ENCODE data around the gene TJP3. TPM values are rescaled to one million over a fixed set of nuclear protein-coding genes. Genes with fewer than 3 reads are reported as not detected.

Gene TJP3
- total RNA-seq, 2 donors from 2014 or later, result 0.57 to 2.1 TPM

DNA sequence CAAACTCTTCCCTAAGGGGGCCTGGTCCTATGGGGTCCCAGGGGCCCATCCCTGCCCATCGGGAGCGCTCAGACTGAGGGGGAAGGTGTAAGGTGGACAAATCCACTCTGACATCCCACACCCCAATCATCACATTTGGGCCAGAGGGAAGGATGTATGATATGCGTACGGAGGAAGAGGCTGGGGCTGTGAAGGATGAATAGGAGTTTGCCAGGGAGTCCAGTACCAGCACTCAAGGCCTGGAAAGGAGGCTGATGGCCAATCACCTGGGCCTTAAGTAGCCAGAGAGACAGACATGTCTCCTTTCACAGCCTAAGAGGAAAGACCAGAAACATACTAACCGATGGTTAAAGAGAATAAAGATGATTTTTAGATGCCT lies 14.9 kb downstream of the TJP3 start:
- Mint-ChIP-seq H3K4me3 (no peak overlapping the region), H3K36me3 (no peaks in the 10 kb centered on the region), H3K27me3 (no peaks in the 10 kb centered on the region), H3K4me1 (ENCODE audit: low read depth in 2 of 2) (peaks cover 0 to 6% of the 10 kb centered on the region in 2 donors), H3K9me3 (no peaks in the 10 kb centered on the region), H3K27ac (no peak overlapping the region)
- ATAC-seq (no peak), DNase-seq (ENCODE audit: low spot score) (no peak)

DNA sequence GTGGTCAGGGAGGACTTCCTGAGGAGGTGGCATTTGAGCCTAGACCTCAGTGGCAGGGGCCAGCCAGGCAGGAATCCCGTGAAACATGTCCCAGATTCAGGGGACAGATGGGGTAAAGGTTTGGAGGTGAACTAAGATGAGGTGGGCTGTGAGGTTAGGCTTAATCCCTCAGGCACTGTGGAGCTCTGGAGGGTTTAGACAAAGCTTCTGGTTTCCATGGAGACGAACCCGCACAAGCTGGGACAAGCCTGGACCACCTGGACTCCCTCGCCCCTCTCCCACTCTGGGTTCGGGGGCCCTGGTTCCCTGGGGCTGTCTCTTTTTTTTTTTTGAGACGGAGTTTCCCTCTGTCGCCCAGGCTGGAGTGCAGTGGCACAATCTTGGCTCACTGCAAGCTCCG lies 15.7 kb downstream of the TJP3 start:
- no peaks in the 10 kb centered on the region for H3K36me3 Mint-ChIP-seq
- no peaks in the 10 kb centered on the region for H3K27me3 Mint-ChIP-seq
- DNase-seq (ENCODE audit: low spot score) (peak; percentile 39), ATAC-seq (no peak)
- H3K27ac Mint-ChIP-seq, result no peak overlapping the region
- H3K9me3 Mint-ChIP-seq, result no peaks in the 10 kb centered on the region
- H3K4me3 Mint-ChIP-seq, result no peak overlapping the region
- peaks cover under 1 to 6% of the 10 kb centered on the region in 2 donors for H3K4me1 Mint-ChIP-seq (ENCODE audit: low read depth in 2 of 2)

DNA sequence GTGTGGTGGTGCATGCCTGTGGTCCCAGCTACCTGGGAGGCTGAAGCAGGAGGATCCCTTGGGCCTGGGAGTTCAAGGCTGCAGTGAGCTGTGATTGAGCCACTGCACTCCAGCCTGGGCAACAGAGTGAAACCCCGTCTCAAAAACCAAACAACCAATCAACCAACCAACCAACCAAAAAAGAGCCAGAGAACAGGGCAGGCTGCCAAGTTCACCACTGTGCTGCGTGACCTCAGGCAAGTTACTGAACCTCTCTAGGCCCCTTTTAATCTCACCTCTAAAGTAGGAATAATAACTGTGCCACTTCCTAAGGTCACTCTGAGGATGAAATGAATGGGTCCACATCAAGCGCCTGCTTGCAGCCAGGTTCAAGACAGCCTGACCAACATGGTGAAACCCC lies 16.9 kb downstream of the TJP3 start:
- peak; percentile 35 for DNase-seq (ENCODE audit: low spot score)
- no peaks in the 10 kb centered on the region for H3K9me3 Mint-ChIP-seq
- no peaks in the 10 kb centered on the region for H3K36me3 Mint-ChIP-seq
- no peak overlapping the region for H3K27ac Mint-ChIP-seq
- no peaks in the 10 kb centered on the region for H3K27me3 Mint-ChIP-seq
- no peak overlapping the region for H3K4me3 Mint-ChIP-seq
- H3K4me1 Mint-ChIP-seq (ENCODE audit: low read depth in 2 of 2), result peaks cover 5% of the 10 kb centered on the region in 2 donors
- no peak for ATAC-seq

- ATAC-seq (no peak), DNase-seq (ENCODE audit: low spot score) (peak; percentile 51)
- no peak overlapping the region for H3K4me3 Mint-ChIP-seq
Measured at GRCh38 chr19:3725640-3726310, 17.6 kb downstream of the TJP3 start.

DNA sequence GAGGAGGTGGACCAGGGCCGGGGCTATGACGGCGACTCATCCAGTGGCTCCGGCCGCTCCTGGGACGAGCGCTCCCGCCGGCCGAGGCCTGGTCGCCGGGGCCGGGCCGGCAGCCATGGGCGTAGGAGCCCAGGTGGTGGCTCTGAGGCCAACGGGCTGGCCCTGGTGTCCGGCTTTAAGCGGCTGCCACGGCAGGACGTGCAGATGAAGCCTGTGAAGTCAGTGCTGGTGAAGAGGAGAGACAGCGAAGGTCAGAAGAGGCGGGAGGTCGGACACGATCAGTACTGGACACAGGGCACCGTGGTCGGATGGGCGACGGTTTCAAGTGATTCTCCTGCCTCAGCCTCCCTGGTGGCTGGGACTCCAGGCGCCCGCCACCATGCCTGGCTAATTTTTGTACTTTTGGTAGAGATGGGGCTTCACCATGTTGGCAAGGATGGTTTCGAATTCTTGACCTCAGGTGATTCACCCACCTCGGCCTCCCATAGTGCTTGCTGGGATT lies 22.3 kb downstream of the TJP3 start:
- DNase-seq (ENCODE audit: low spot score) (peak; percentile 50), ATAC-seq (no peak)
- Mint-ChIP-seq H3K36me3 (no peaks in the 10 kb centered on the region), H3K27ac (no peak overlapping the region), H3K4me3 (no peak overlapping the region), H3K4me1 (ENCODE audit: low read depth in 2 of 2) (peaks cover 5 to 6% of the 10 kb centered on the region in 2 donors), H3K9me3 (no peaks in the 10 kb centered on the region), H3K27me3 (no peaks in the 10 kb centered on the region)

More at GRCh38 chr19:3725640-3726310, 17.6 kb downstream of the TJP3 start:
- Mint-ChIP-seq H3K27ac (no peak overlapping the region), H3K27me3 (no peaks in the 10 kb centered on the region), H3K9me3 (no peaks in the 10 kb centered on the region), H3K36me3 (no peaks in the 10 kb centered on the region), H3K4me1 (ENCODE audit: low read depth in 2 of 2) (peaks cover 5 to 6% of the 10 kb centered on the region in 2 donors)

GRCh38 chr19:3732108-3732507 lies 23.9 kb downstream of the TJP3 start:
- no peaks in the 10 kb centered on the region for H3K27me3 Mint-ChIP-seq
- H3K4me1 Mint-ChIP-seq (ENCODE audit: low read depth in 2 of 2), result peaks cover 5 to 6% of the 10 kb centered on the region in 2 donors
- H3K36me3 Mint-ChIP-seq, result no peaks in the 10 kb centered on the region
- no peak overlapping the region for H3K4me3 Mint-ChIP-seq
- H3K27ac Mint-ChIP-seq, result no peak overlapping the region
- ATAC-seq (no peak), DNase-seq (ENCODE audit: low spot score) (no peak)
- H3K9me3 Mint-ChIP-seq, result no peaks in the 10 kb centered on the region

- no peak overlapping the region for H3K27ac Mint-ChIP-seq
- DNase-seq (ENCODE audit: low spot score) (no peak), ATAC-seq (no peak)
- no peaks in the 10 kb centered on the region for H3K27me3 Mint-ChIP-seq
- peaks cover 5 to 6% of the 10 kb centered on the region in 2 donors for H3K4me1 Mint-ChIP-seq (ENCODE audit: low read depth in 2 of 2)
- H3K9me3 Mint-ChIP-seq, result no peaks in the 10 kb centered on the region
- no peaks in the 10 kb centered on the region for H3K36me3 Mint-ChIP-seq
- no peak overlapping the region for H3K4me3 Mint-ChIP-seq
Measured at GRCh38 chr19:3733549-3734309, 25.5 kb downstream of the TJP3 start.

DNA sequence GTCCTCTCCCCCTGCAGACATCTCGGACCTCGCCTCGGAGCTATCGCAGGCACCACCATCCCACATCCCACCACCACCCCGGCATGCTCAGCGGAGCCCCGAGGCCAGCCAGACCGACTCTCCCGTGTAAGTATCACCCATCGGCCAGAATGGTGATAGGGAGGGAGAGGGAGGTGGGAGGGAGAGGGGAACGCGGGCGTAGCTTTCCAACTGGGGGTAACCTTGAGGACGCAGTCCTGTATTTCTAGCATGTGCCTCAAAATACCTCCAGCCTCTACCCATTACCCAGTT lies 26.1 kb downstream of the TJP3 start:
- Mint-ChIP-seq H3K9me3 (no peaks in the 10 kb centered on the region), H3K4me1 (ENCODE audit: low read depth in 2 of 2) (peaks cover 1 to 3% of the 10 kb centered on the region in 2 donors), H3K27me3 (no peaks in the 10 kb centered on the region), H3K27ac (no peak overlapping the region), H3K36me3 (no peaks in the 10 kb centered on the region), H3K4me3 (no peak overlapping the region)
- no peak for DNase-seq (ENCODE audit: low spot score)
- no peak for ATAC-seq

GRCh38 chr19:3736106-3736724 lies 28.0 kb downstream of the TJP3 start:
- Mint-ChIP-seq H3K9me3 (no peaks in the 10 kb centered on the region), H3K27ac (no peak overlapping the region), H3K4me1 (ENCODE audit: low read depth in 2 of 2) (no peaks in the 10 kb centered on the region), H3K4me3 (no peak overlapping the region), H3K36me3 (no peaks in the 10 kb centered on the region), H3K27me3 (no peaks in the 10 kb centered on the region)
- DNase-seq (ENCODE audit: low spot score) (no peak), ATAC-seq (no peak)

DNA sequence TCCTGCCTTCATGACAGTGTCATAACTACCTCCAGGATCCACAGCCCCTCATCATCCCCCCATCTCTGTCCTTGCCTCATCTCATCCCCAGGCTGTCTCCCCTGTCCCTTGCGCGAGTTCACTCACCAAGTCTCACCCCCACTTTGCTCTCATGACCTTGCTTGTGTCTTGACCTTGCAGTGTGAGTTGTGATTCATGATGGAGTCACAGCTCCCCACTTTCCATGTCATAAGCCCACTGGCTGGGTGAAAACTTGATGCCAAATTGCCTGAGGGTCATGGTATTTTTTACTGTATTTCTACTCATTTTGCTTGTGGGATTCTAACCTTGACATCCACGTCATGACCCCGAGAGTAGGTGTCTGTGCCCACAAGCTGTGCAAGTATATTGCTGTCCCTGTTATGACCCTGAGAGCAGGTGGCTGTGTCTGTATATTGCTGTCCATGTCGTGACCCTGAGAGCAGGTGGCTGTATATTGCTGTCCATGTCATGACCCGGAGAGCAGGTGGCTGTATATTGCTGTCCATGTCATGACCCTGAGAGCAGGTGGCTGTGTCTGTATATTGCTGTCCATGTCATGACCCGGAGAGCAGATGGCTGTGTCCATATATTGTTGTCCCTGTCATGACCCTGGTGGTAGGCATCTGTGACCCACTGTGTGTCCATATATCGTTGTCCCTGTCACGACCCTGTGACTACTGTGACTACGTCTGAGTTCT lies 29.5 kb downstream of the TJP3 start:
- no peaks in the 10 kb centered on the region for H3K9me3 Mint-ChIP-seq
- no peak overlapping the region for H3K27ac Mint-ChIP-seq
- ATAC-seq, result peak in 1 of 2 donors; percentile 24
- no peaks in the 10 kb centered on the region for H3K36me3 Mint-ChIP-seq
- no peaks in the 10 kb centered on the region for H3K4me1 Mint-ChIP-seq (ENCODE audit: low read depth in 2 of 2)
- H3K27me3 Mint-ChIP-seq, result no peaks in the 10 kb centered on the region
- H3K4me3 Mint-ChIP-seq, result no peak overlapping the region
- DNase-seq (ENCODE audit: low spot score), result no peak

- H3K27me3 Mint-ChIP-seq, result no peaks in the 10 kb centered on the region
- no peaks in the 10 kb centered on the region for H3K4me1 Mint-ChIP-seq (ENCODE audit: low read depth in 2 of 2)
- H3K36me3 Mint-ChIP-seq, result no peaks in the 10 kb centered on the region
- ATAC-seq (no peak), DNase-seq (ENCODE audit: low spot score) (no peak)
- no peaks in the 10 kb centered on the region for H3K9me3 Mint-ChIP-seq
- H3K27ac Mint-ChIP-seq, result no peak overlapping the region
- H3K4me3 Mint-ChIP-seq, result no peak overlapping the region
Measured at GRCh38 chr19:3738477-3739220, 30.5 kb downstream of the TJP3 start.

DNA sequence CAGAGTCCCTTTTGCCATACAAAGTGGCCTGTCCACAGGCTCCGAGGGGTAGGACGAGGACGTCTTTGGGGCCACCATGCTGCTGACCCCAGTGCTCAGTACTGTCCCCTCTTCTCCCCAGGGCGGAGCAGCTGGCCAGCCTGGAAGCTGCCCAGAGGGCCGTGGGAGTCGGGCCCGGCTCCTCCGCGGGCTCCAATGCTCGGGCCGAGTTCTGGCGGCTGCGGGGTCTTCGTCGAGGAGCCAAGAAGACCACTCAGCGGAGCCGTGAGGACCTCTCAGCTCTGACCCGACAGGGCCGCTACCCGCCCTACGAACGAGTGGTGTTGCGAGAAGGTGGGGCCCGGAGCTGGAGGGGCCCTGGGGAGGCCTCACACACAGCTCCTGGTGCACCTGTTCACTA lies 32.2 kb downstream of the TJP3 start:
- Mint-ChIP-seq H3K27ac (no peak overlapping the region), H3K27me3 (no peaks in the 10 kb centered on the region), H3K9me3 (no peaks in the 10 kb centered on the region), H3K4me1 (ENCODE audit: low read depth in 2 of 2) (no peaks in the 10 kb centered on the region), H3K36me3 (no peaks in the 10 kb centered on the region), H3K4me3 (no peak overlapping the region)
- DNase-seq (ENCODE audit: low spot score) (no peak), ATAC-seq (no peak)

- ATAC-seq (no peak), DNase-seq (ENCODE audit: low spot score) (no peak)
- no peaks in the 10 kb centered on the region for H3K4me1 Mint-ChIP-seq (ENCODE audit: low read depth in 2 of 2)
- H3K27ac Mint-ChIP-seq, result no peak overlapping the region
- no peaks in the 10 kb centered on the region for H3K9me3 Mint-ChIP-seq
- no peaks in the 10 kb centered on the region for H3K36me3 Mint-ChIP-seq
- H3K4me3 Mint-ChIP-seq, result no peak overlapping the region
- H3K27me3 Mint-ChIP-seq, result no peaks in the 10 kb centered on the region
Measured at GRCh38 chr19:3743486-3743885, 35.3 kb downstream of the TJP3 start.

Data from natural killer cell treated with Interleukin-12 subunit alpha and Interleukin-12 subunit beta and Interleukin-15 and Interleukin-18, amount 100 ng/mL, for 72 hours (primary cell).